Measurements from ENCODE around the gene FRMPD2. TPM values are rescaled to one million over a fixed set of nuclear protein-coding genes. Genes with fewer than 3 reads are reported as not detected.
"Not testable (repeated sequence)": the region's sequence is repeated elsewhere in the genome, so short reads cannot be mapped to it uniquely, and the experiment has no call there.

FRMPD2 gene
- total RNA-seq, 1 donor from 2014 or later = not detected

- DNase-seq = not testable (repeated sequence)
Observed at GRCh38 chr10:48122618-48123017, 151.9 kb downstream of the FRMPD2 start.

- not testable (repeated sequence) for DNase-seq
Observed at GRCh38 chr10:48110277-48110676, 164.2 kb downstream of the FRMPD2 start.

Other genes with a start within 250 kb of the FRMPD2 start
- 51.5 TPM for gene MAPK8, start 32.0 kb upstream of the FRMPD2 start, total RNA-seq

Data from skin of body (tissue), 2 donors.